Left renal cortex interstitium (tissue), 4 donors: ENCODE results near the gene CCDC92. TPM values are rescaled to one million over a fixed set of nuclear protein-coding genes. Genes with fewer than 3 reads are reported as not detected.

Experiments used
- DNase-seq, 4 donors: peaks; one replicate each; pipeline ENCODE4 v3.0.0-alpha.2; 2013; ENCODE audit warnings: low read depth in 4 of 4, low spot score in 2 of 4, missing footprints in 1 of 4
- polyA plus RNA-seq, 4 donors: library from polyadenylated mRNA; unstranded; fragments of 120-200 nt; gene quantifications; one replicate each; pipeline ENCODE4 v1.2.1, GENCODE V29; 2013; ENCODE audit not compliant: insufficient read length in 4 of 4

The CCDC92 gene
- polyA plus RNA-seq, 4 donors = 40.8 to 58.6 (median 48.9) TPM

GRCh38 chr12:123892853-123893252, 79.8 kb downstream of the CCDC92 start:
- DNase-seq = no peak

- DNase-seq = no peak
These were observed 80.5 kb downstream of the CCDC92 start for GRCh38 chr12:123892180-123892559.

GRCh38 chr12:123891516-123892179, 81.0 kb downstream of the CCDC92 start:
- no peak for DNase-seq

GRCh38 chr12:123891011-123891410, 81.6 kb downstream of the CCDC92 start:
- DNase-seq = no peak

- no peak for DNase-seq
These were observed 82.1 kb downstream of the CCDC92 start for GRCh38 chr12:123890536-123890902.

GRCh38 chr12:123889848-123890535, 82.6 kb downstream of the CCDC92 start:
- DNase-seq = no peak

- DNase-seq = no peak
These were observed 83.6 kb downstream of the CCDC92 start for GRCh38 chr12:123888989-123889388.

- DNase-seq = no peak
These were observed 85.6 kb downstream of the CCDC92 start for GRCh38 chr12:123886931-123887582.

GRCh38 chr12:123886258-123886657, 86.4 kb downstream of the CCDC92 start:
- DNase-seq = no peak

Other genes with a start within 250 kb of the CCDC92 start
- gene DNAH10, start 210.5 kb downstream of the CCDC92 start, polyA plus RNA-seq = 1 to 10 TPM; 4.1 to 7.3 (median 5.3) TPM
- gene ZNF664, start 384 bp upstream of the CCDC92 start, polyA plus RNA-seq = 100 to 1,000 TPM; 158 to 180 (median 163) TPM